Measurements from ENCODE around the gene CEP350. TPM values are rescaled to one million over a fixed set of nuclear protein-coding genes. Genes with fewer than 3 reads are reported as not detected.
A peak's percentile ranks its signal among the peaks of the same experiment; 100 is the strongest.

CEP350 gene
- total RNA-seq, 1 donor from 2014 or later: 39.2 TPM

GRCh38 chr1:179973198-179974110 is 18.8 kb downstream of the CEP350 start:
- no peak for DNase-seq (ENCODE audit: low spot score)
- no peak overlapping the region for H3K27ac Mint-ChIP-seq (ENCODE audit: unreplicated experiment)
- no peaks in the 10 kb centered on the region for H3K36me3 Mint-ChIP-seq (ENCODE audit: low read depth, unreplicated experiment)
- peaks cover 1% of the 10 kb centered on the region for H3K27me3 Mint-ChIP-seq (ENCODE audit: unreplicated experiment)
- no peak for TF ChIP-seq CTCF (IDR thresholded peaks at IDR 0.05; ENCODE audit: unreplicated experiment)
- H3K9me3 Mint-ChIP-seq (ENCODE audit: unreplicated experiment): no peaks in the 10 kb centered on the region
- peaks cover 30% of the 10 kb centered on the region for H3K4me1 Mint-ChIP-seq (ENCODE audit: unreplicated experiment)
- H3K4me3 Mint-ChIP-seq (ENCODE audit: unreplicated experiment): no peak overlapping the region

GRCh38 chr1:179976970-179977651 is 22.5 kb downstream of the CEP350 start:
- H3K36me3 Mint-ChIP-seq (ENCODE audit: low read depth, unreplicated experiment): no peaks in the 10 kb centered on the region
- H3K27me3 Mint-ChIP-seq (ENCODE audit: unreplicated experiment): no peaks in the 10 kb centered on the region
- DNase-seq (ENCODE audit: low spot score): no peak
- H3K4me1 Mint-ChIP-seq (ENCODE audit: unreplicated experiment): peaks cover 13% of the 10 kb centered on the region
- no peaks in the 10 kb centered on the region for H3K9me3 Mint-ChIP-seq (ENCODE audit: unreplicated experiment)
- H3K27ac Mint-ChIP-seq (ENCODE audit: unreplicated experiment): peak overlapping the region; percentile 5
- no peak for TF ChIP-seq CTCF (IDR thresholded peaks at IDR 0.05; ENCODE audit: unreplicated experiment)
- H3K4me3 Mint-ChIP-seq (ENCODE audit: unreplicated experiment): no peak overlapping the region

- no peaks in the 10 kb centered on the region for H3K27me3 Mint-ChIP-seq (ENCODE audit: unreplicated experiment)
- H3K27ac Mint-ChIP-seq (ENCODE audit: unreplicated experiment): no peak overlapping the region
- H3K4me1 Mint-ChIP-seq (ENCODE audit: unreplicated experiment): peaks cover 11% of the 10 kb centered on the region
- no peaks in the 10 kb centered on the region for H3K9me3 Mint-ChIP-seq (ENCODE audit: unreplicated experiment)
- H3K36me3 Mint-ChIP-seq (ENCODE audit: low read depth, unreplicated experiment): no peaks in the 10 kb centered on the region
- TF ChIP-seq CTCF (IDR thresholded peaks at IDR 0.05; ENCODE audit: unreplicated experiment): no peak
- H3K4me3 Mint-ChIP-seq (ENCODE audit: unreplicated experiment): no peak overlapping the region
- no peak for DNase-seq (ENCODE audit: low spot score)
Measured at GRCh38 chr1:179978199-179979079, 23.8 kb downstream of the CEP350 start.

GRCh38 chr1:179984101-179984500 is 29.5 kb downstream of the CEP350 start:
- no peak overlapping the region for H3K27ac Mint-ChIP-seq (ENCODE audit: unreplicated experiment)
- H3K36me3 Mint-ChIP-seq (ENCODE audit: low read depth, unreplicated experiment): no peaks in the 10 kb centered on the region
- no peak overlapping the region for H3K4me3 Mint-ChIP-seq (ENCODE audit: unreplicated experiment)
- DNase-seq (ENCODE audit: low spot score): no peak
- TF ChIP-seq CTCF (IDR thresholded peaks at IDR 0.05; ENCODE audit: unreplicated experiment): no peak
- H3K27me3 Mint-ChIP-seq (ENCODE audit: unreplicated experiment): no peaks in the 10 kb centered on the region
- no peaks in the 10 kb centered on the region for H3K4me1 Mint-ChIP-seq (ENCODE audit: unreplicated experiment)
- H3K9me3 Mint-ChIP-seq (ENCODE audit: unreplicated experiment): no peaks in the 10 kb centered on the region

Data from endothelial cell (in vitro differentiated cells).